BLaER1 (cell line): ENCODE measurements around the gene NEGR1.

Experiments
- H3K27ac ChIP-seq: shearing (Covaris generic); formaldehyde crosslinking; 2 replicates; pipeline ENCODE4 v1.8.1; 2022
- H3K27me3 ChIP-seq: shearing (Covaris generic); formaldehyde crosslinking; 2 replicates; pipeline ENCODE4 v1.8.1; 2022
- H3K36me3 ChIP-seq: shearing (Covaris generic); formaldehyde crosslinking; 2 replicates; pipeline ENCODE4 v1.8.1; 2022
- H3K4me1 ChIP-seq: shearing (Covaris generic); formaldehyde crosslinking; 2 replicates; pipeline ENCODE4 v1.8.1; 2022
- H3K4me2 ChIP-seq: shearing (Covaris generic); formaldehyde crosslinking; 2 replicates; pipeline ENCODE4 v1.8.1; 2022
- H3K4me3 ChIP-seq: shearing (Covaris generic); formaldehyde crosslinking; 2 replicates; pipeline ENCODE4 v1.8.1; 2022
- H3K9ac ChIP-seq: shearing (Covaris generic); formaldehyde crosslinking; 2 replicates; pipeline ENCODE4 v1.8.1; 2022
- H3K9me3 ChIP-seq: shearing (Covaris generic); formaldehyde crosslinking; 2 replicates; pipeline ENCODE4 v1.8.1; 2022
- H4K20me1 ChIP-seq: shearing (Covaris generic); formaldehyde crosslinking; 2 replicates; pipeline ENCODE4 v1.8.1; 2022
- Cebpa-rat ChIP-seq: shearing (Covaris generic); IDR thresholded peaks from 2 replicates; pipeline ENCODE4 v1.8.1; 2022

The NEGR1 gene

DNA sequence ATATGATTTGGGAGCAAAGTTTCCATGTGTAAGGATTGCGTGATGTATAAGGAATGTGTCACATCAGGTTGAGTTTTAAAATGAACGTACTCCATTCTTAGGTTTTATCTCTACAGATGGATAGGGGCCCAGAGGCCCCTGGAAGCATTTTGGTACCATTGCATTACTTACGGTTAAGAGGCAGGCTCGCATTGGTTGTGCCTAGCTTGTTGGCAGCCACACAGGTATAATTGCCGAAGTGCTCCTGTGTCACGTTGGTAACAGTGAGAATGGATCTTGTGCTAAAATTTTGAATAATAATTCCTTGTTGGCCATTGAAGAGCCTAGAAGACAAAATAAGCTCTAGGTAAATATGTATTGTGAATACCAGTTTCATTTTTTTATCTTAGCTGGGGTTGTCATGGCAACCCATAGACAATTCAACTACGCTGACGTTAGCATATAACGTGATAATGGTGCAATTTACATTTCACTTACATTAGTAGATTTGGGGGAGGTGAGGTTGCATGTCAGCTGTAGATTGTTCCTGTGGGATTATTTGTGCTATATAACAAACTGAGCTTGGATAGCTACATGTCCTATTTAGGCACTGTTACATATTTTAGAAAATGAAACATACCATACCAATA, 689.6 kb downstream of the NEGR1 start:
- no peak for TF ChIP-seq Cebpa-rat
- H3K4me1 ChIP-seq = peaks cover 12% of the 10 kb centered on the region; the same call in 1 of the 2 replicates
- H3K36me3 ChIP-seq = peaks cover 12% of the 10 kb centered on the region; the same call in 1 of the 2 replicates
- H4K20me1 ChIP-seq = no peaks in the 10 kb centered on the region
- no peaks in the 10 kb centered on the region for H3K27me3 ChIP-seq
- no peak overlapping the region for H3K4me2 ChIP-seq
- H3K9me3 ChIP-seq = no peaks in the 10 kb centered on the region
- no peak overlapping the region for H3K4me3 ChIP-seq
- H3K9ac ChIP-seq = no peak overlapping the region
- H3K27ac ChIP-seq = no peak overlapping the region

DNA sequence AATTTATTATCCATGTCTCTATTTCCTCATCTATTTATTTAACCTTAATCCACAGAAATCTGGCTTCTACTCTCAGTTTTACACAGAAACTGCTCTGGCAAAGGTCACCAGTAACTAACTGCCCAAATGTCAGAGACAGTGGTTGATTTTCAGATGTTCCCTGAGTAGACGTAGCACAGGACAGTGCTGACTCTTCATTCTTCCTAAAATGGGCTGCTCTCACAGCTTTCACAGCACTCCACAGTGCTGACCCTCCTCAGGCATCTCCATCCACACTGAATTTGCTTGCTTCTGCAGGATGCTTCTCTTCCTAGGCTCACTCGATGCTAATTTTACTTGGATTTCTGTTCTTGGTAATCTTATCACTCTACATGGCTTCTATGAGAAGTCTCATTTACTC, 693.3 kb downstream of the NEGR1 start:
- H4K20me1 ChIP-seq = no peaks in the 10 kb centered on the region
- no peaks in the 10 kb centered on the region for H3K27me3 ChIP-seq
- H3K27ac ChIP-seq = no peak overlapping the region
- no peaks in the 10 kb centered on the region for H3K9me3 ChIP-seq
- H3K4me3 ChIP-seq = no peak overlapping the region
- H3K4me2 ChIP-seq = no peak overlapping the region
- no peak overlapping the region for H3K9ac ChIP-seq
- H3K4me1 ChIP-seq = peaks cover 12% of the 10 kb centered on the region; the same call in 1 of the 2 replicates
- no peak for TF ChIP-seq Cebpa-rat
- peaks cover 12% of the 10 kb centered on the region; the same call in 1 of the 2 replicates for H3K36me3 ChIP-seq

GRCh38 chr1:71587961-71588360, 694.4 kb downstream of the NEGR1 start:
- Histone ChIP-seq H3K36me3 (peaks cover 10% of the 10 kb centered on the region; the same call in 1 of the 2 replicates), H3K9ac (no peak overlapping the region), H4K20me1 (no peaks in the 10 kb centered on the region), H3K4me1 (peaks cover 12% of the 10 kb centered on the region; the same call in 1 of the 2 replicates), H3K27ac (no peak overlapping the region), H3K9me3 (no peaks in the 10 kb centered on the region), H3K27me3 (no peaks in the 10 kb centered on the region), H3K4me3 (no peak overlapping the region), H3K4me2 (no peak overlapping the region)
- TF ChIP-seq Cebpa-rat = no peak

DNA sequence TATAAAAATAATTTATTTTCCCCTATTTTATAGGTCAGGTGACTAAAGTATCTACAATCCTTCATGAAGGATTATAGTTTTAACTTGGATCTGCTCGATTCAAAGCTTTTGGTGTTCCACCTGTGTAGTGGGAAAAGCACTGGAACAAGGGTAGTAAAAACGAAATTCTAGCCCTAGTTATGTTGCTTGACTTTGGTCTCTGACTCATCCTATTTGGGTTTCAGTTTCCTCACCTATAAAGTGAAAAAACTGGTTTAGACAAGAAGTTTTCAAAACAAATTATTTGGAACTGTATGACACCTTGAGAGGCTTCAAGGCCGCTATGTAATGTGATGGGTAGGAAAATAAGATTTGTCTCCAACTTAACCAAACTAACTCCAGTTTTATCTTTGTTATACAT, 696.3 kb downstream of the NEGR1 start:
- Histone ChIP-seq H3K4me2 (no peak overlapping the region), H3K36me3 (0 out of 2 replicates have a peak, but pooled peaks cover 5% of the 10 kb centered on the region), H3K9me3 (no peaks in the 10 kb centered on the region), H3K27me3 (no peaks in the 10 kb centered on the region), H3K4me3 (no peak overlapping the region), H4K20me1 (no peaks in the 10 kb centered on the region), H3K27ac (no peak overlapping the region), H3K9ac (no peak overlapping the region), H3K4me1 (peaks cover 12% of the 10 kb centered on the region; the same call in 1 of the 2 replicates)
- TF ChIP-seq Cebpa-rat = no peak

DNA sequence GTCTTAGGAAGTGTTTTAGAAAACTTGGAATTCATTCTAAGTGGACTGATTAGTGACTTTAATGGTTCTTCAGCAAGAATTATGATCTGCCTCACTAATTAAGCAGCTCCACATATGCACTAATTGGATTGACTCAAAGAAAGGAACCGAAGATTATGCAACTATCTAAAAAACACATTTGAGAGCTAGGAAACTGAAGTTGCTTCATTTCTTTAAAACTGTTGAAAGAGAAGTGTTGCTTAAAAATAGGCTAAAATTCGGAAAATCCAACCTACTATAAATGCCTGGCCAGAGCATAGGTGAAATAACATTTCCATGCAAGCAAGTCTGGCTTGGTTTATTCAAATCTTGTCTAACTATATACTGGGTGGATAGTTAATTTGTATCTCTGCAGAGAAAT, 698.6 kb downstream of the NEGR1 start:
- Histone ChIP-seq H3K9me3 (no peaks in the 10 kb centered on the region), H3K4me3 (no peak overlapping the region), H3K9ac (no peak overlapping the region), H3K4me2 (no peak overlapping the region), H4K20me1 (no peaks in the 10 kb centered on the region), H3K27ac (no peak overlapping the region), H3K27me3 (no peaks in the 10 kb centered on the region), H3K4me1 (peaks cover 6% of the 10 kb centered on the region; the same call in 1 of the 2 replicates), H3K36me3 (no peaks in the 10 kb centered on the region)
- no peak for TF ChIP-seq Cebpa-rat

- Histone ChIP-seq H3K4me3 (no peak overlapping the region), H4K20me1 (no peaks in the 10 kb centered on the region), H3K27ac (no peak overlapping the region), H3K9ac (no peak overlapping the region), H3K4me1 (no peaks in the 10 kb centered on the region), H3K36me3 (no peaks in the 10 kb centered on the region), H3K9me3 (no peaks in the 10 kb centered on the region), H3K4me2 (no peak overlapping the region), H3K27me3 (no peaks in the 10 kb centered on the region)
- TF ChIP-seq Cebpa-rat = no peak
Observed at GRCh38 chr1:71582673-71583072, 699.7 kb downstream of the NEGR1 start.

DNA sequence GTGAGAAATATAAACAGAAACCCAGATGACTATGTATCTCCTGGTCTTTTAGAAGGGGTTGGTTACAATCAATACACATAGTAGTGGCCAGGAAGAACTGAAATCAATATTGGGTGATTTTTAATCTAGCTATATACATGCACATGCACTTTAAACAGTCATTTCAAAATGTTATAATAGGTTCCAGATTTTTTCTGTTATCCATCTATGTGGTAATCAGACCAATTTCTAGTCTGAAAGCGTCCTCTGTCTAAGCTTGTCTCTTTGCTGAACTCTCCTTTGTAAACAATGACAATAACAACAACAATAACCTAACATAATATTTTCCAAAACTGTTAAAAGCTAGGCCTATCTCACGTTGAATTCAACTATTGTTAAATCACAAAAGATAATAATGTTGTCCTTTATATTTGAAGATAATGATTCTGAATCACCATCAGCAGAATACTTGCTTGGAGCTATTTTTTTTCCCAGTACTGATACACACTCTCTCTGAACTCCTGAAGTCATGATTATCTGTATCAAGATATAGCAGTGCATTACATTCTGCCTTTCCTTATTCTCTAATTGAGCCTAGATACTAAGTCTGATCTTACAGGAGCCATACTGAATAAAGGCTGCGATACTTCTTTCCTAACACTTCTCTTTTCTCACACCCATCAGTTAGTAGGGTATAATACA, 704.7 kb downstream of the NEGR1 start:
- no peak overlapping the region for H3K4me3 ChIP-seq
- no peaks in the 10 kb centered on the region for H4K20me1 ChIP-seq
- no peaks in the 10 kb centered on the region for H3K4me1 ChIP-seq
- H3K4me2 ChIP-seq = no peak overlapping the region
- no peak overlapping the region for H3K27ac ChIP-seq
- H3K9ac ChIP-seq = no peak overlapping the region
- H3K36me3 ChIP-seq = 0 out of 2 replicates have a peak, but pooled peaks cover 5% of the 10 kb centered on the region
- no peaks in the 10 kb centered on the region for H3K9me3 ChIP-seq
- TF ChIP-seq Cebpa-rat = no peak
- H3K27me3 ChIP-seq = no peaks in the 10 kb centered on the region

- no peak overlapping the region for H3K4me3 ChIP-seq
- H3K27me3 ChIP-seq = no peaks in the 10 kb centered on the region
- no peak for TF ChIP-seq Cebpa-rat
- no peak overlapping the region for H3K9ac ChIP-seq
- no peak overlapping the region for H3K27ac ChIP-seq
- H4K20me1 ChIP-seq = no peaks in the 10 kb centered on the region
- no peaks in the 10 kb centered on the region for H3K4me1 ChIP-seq
- H3K36me3 ChIP-seq = 0 out of 2 replicates have a peak, but pooled peaks cover 5% of the 10 kb centered on the region
- no peaks in the 10 kb centered on the region for H3K9me3 ChIP-seq
- H3K4me2 ChIP-seq = no peak overlapping the region
Observed at GRCh38 chr1:71572038-71572437, 710.3 kb downstream of the NEGR1 start.

DNA sequence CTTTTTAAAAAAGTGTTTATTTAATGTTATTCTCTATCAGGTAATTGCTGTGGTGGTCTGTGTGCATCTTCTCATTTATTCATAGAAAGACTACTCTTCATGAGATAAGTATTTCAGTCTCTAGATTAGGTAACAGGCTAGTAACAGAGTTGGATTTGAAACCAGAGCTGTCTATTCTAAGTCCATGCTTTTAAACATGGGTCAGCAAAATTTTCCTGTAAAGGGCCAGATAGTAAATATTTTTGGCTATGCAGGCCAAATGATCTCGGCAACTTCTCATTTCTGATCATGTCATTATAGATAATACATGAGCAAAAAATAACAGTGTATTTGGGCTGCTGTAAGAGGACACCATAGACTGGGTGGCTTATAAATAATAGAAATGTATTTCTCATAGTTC, 715.9 kb downstream of the NEGR1 start:
- no peak for TF ChIP-seq Cebpa-rat
- no peak overlapping the region for H3K4me2 ChIP-seq
- H3K9me3 ChIP-seq = no peaks in the 10 kb centered on the region
- no peaks in the 10 kb centered on the region for H3K36me3 ChIP-seq
- H3K4me1 ChIP-seq = no peaks in the 10 kb centered on the region
- H3K4me3 ChIP-seq = no peak overlapping the region
- H3K9ac ChIP-seq = no peak overlapping the region
- peaks cover 6% of the 10 kb centered on the region; the same call in 1 of the 2 replicates for H4K20me1 ChIP-seq
- H3K27ac ChIP-seq = no peak overlapping the region
- no peaks in the 10 kb centered on the region for H3K27me3 ChIP-seq

DNA sequence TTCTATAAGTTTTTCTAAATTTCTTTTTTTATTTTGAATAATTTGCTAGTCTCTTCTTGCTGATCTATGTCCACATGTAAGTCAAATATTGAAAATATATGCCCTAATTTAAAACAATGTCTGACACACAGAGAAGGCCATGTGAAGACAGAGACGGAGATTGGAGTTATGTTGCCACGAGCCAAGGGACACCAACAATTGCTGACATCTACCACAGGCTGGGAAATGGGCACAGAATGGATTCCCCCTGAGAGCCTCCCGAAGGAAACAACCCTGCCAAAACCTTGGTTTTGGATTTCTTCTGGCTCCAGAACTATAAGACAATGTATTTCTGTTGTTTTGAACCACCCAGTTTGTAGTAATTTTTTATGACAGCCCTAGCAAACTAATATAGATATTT, 716.5 kb downstream of the NEGR1 start:
- Histone ChIP-seq H3K9me3 (no peaks in the 10 kb centered on the region), H3K4me2 (no peak overlapping the region), H3K27me3 (no peaks in the 10 kb centered on the region), H3K9ac (no peak overlapping the region), H3K4me3 (no peak overlapping the region), H3K36me3 (no peaks in the 10 kb centered on the region), H3K27ac (no peak overlapping the region), H4K20me1 (peaks cover 6% of the 10 kb centered on the region; the same call in 1 of the 2 replicates), H3K4me1 (no peaks in the 10 kb centered on the region)
- TF ChIP-seq Cebpa-rat = no peak
